Natural killer cell (primary cell): Measurements from ENCODE around the gene LHPP. TPM values are rescaled to one million over a fixed set of nuclear protein-coding genes. Genes with fewer than 3 reads are reported as not detected.
A peak's percentile ranks its signal among the peaks of the same experiment; 100 is the strongest.
"Not testable (repeated sequence)": the region's sequence is repeated elsewhere in the genome, so short reads cannot be mapped to it uniquely, and the experiment has no call there.

Experiments used
- ATAC-seq, 3 donors: fragments of 150-1000 bp in 2 of 3; fragments of 200-7000 bp in 1 of 3; cut with Tn5 transposase; 1 replicate in 1 of 3; 2 replicates in 2 of 3; pipeline ENCODE4 v1.10.0; 2021; ENCODE audit warnings: mild to moderate bottlenecking in 2 of 3, moderate library complexity in 2 of 3
- DNase-seq, 2 donors: peaks; one replicate each; pipeline versions ENCODE4 v3.0.0 to v3.0.0-alpha.2; 2013 to 2021; ENCODE audit warnings: mixed read lengths in 1 of 2
- H3K27ac ChIP-seq: one replicate; pipeline ENCODE4 v1.5.1; 2013; ENCODE audit warnings: mild to moderate bottlenecking, low read length
- H3K27me3 ChIP-seq: one replicate; pipeline ENCODE4 v1.6.1; 2013; ENCODE audit warnings: low read length; ENCODE audit not compliant: control insufficient read depth, insufficient read depth
- H3K36me3 ChIP-seq: one replicate; pipeline ENCODE4 v1.6.1; 2013; ENCODE audit warnings: low read length; ENCODE audit not compliant: control insufficient read depth, insufficient read depth
- H3K4me1 ChIP-seq: one replicate; pipeline ENCODE4 v1.6.1; 2013; ENCODE audit warnings: low read length; ENCODE audit not compliant: control insufficient read depth, insufficient read depth
- H3K4me3 ChIP-seq: one replicate; pipeline ENCODE4 v1.5.1; 2013; ENCODE audit warnings: low read length
- H3K9me3 ChIP-seq: one replicate; pipeline ENCODE4 v1.6.1; 2013; ENCODE audit warnings: low read length; ENCODE audit not compliant: control insufficient read depth, insufficient read depth
- H3K27ac Mint-ChIP-seq, 2 donors: one replicate each; pipeline ENCODE4 v1.8.0; 2022; ENCODE audit warnings: mild to moderate bottlenecking in 2 of 2, mixed read lengths in 2 of 2, moderate library complexity in 1 of 2
- H3K27me3 Mint-ChIP-seq, 2 donors: one replicate each; pipeline ENCODE4 v1.8.0; 2022; ENCODE audit warnings: low read depth in 2 of 2, mixed read lengths in 2 of 2
- H3K36me3 Mint-ChIP-seq: one replicate; pipeline ENCODE4 v1.8.0; 2022; ENCODE audit warnings: mixed read lengths
- H3K4me1 Mint-ChIP-seq, 2 donors: one replicate each; pipeline ENCODE4 v1.8.0; 2022; ENCODE audit warnings: mixed read lengths in 2 of 2
- H3K4me3 Mint-ChIP-seq: one replicate; pipeline ENCODE4 v1.8.0; 2022; ENCODE audit warnings: mild to moderate bottlenecking, moderate library complexity, mixed read lengths
- H3K9me3 Mint-ChIP-seq, 2 donors: one replicate each; pipeline ENCODE4 v1.8.0; 2022; ENCODE audit warnings: mixed read lengths in 2 of 2
- WGBS: methylation state at CpG from one replicate; pipeline ENCODE4 v1.1.7; 2013; ENCODE audit warnings: missing lambda C conversion rate; ENCODE audit not compliant: insufficient coverage; 5-methylcytosine and 5-hydroxymethylcytosine counted together
- intact Hi-C: fragments of 100-400 bp; cut with micrococcal nuclease; formaldehyde crosslinking; loops from one replicate; pipeline ENCODE4 v1.14.2; 2022
- total RNA-seq, 4 donors: library from RNA; stranded (reverse); fragments of 120-200 nt in 1 of 4; gene quantifications; one replicate each; pipeline versions ENCODE4 v1.2.3 to v1.2.4, GENCODE V29; 2013 to 2022
- TF ChIP-seq, protein P1 (sequence below): fragments of 200-600 bp; IDR thresholded peaks from one replicate; pipeline ENCODE4 v1.8.0; 2022; ENCODE audit warnings: antibody characterized with exemption

The LHPP gene
- total RNA-seq, 3 donors from 2014 or later (not counting 1 experiment from before 2014, with no cell fraction given), result 12.3 to 19.3 (median 14.8) TPM

DNA sequence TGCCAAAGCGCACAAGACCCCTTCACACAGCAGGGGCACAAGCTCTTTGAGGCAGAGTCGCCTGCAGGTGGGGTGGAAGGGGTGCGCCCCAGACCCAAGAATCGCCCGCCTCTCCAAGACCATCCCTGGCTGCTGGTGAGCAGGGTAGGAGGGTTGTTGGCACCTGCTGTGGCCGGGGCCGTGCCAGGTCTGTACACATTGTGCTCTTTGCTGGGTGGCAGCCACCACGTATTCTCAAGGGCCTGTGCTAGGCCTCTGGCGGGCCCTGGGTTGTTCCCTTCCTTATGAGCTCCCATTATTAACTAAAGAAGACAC lies 84.4 kb downstream of the LHPP start:
- Mint-ChIP-seq H3K4me3 (no peak overlapping the region), H3K36me3 (no peaks in the 10 kb centered on the region), H3K27ac (no peak overlapping the region), H3K9me3 (no peaks in the 10 kb centered on the region), H3K27me3 (no peaks in the 10 kb centered on the region), H3K4me1 (peaks cover 0 to 10% of the 10 kb centered on the region in 2 donors)
- Histone ChIP-seq H3K9me3 (no peaks in the 10 kb centered on the region), H3K4me1 (peaks cover 20% of the 10 kb centered on the region), H3K4me3 (no peak overlapping the region), H3K27ac (no peak overlapping the region), H3K27me3 (no peaks in the 10 kb centered on the region), H3K36me3 (no peaks in the 10 kb centered on the region)
- intact Hi-C loops, result no loop called here
- no peak for DNase-seq
- ATAC-seq, result no peak
- TF ChIP-seq, protein P1, sequence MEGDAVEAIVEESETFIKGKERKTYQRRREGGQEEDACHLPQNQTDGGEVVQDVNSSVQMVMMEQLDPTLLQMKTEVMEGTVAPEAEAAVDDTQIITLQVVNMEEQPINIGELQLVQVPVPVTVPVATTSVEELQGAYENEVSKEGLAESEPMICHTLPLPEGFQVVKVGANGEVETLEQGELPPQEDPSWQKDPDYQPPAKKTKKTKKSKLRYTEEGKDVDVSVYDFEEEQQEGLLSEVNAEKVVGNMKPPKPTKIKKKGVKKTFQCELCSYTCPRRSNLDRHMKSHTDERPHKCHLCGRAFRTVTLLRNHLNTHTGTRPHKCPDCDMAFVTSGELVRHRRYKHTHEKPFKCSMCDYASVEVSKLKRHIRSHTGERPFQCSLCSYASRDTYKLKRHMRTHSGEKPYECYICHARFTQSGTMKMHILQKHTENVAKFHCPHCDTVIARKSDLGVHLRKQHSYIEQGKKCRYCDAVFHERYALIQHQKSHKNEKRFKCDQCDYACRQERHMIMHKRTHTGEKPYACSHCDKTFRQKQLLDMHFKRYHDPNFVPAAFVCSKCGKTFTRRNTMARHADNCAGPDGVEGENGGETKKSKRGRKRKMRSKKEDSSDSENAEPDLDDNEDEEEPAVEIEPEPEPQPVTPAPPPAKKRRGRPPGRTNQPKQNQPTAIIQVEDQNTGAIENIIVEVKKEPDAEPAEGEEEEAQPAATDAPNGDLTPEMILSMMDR, result no peak
- 79% methylated on average over 7 of the region's 9 CpGs for WGBS

DNA sequence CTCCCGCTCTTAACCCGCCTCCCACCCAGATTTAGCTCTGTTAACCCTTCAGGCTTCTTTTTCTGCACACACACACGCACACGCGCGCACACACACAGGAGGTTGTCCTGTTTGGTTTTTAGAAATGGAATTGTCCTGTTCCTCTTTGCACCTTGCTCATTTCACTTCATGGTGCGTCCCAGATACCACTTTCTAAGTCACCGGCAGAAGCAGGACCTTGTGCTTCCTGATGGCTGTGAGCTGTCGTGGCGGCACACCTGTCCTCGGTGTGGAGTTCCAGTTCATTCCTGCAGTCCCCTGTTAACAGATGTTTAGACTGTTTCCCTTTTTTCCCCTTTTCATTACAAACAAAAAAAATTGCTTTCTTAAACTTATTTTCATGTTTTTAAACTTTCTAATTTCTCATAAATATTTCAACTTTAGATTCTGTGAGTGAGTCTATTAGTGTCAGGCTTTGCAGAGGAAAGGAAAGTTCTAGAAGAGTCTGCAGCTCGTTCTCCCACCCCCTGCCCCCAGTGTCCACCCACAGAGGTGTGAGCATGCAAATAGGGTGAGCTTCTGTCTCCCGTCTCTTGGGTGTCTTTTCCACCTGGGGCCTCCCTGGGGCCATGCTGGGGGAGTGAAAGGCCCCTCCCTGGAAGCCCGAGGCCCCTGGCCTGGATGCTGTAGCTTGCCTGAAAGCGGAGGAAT lies 85.5 kb downstream of the LHPP start:
- H3K27me3 ChIP-seq, result no peaks in the 10 kb centered on the region
- no peak overlapping the region for H3K4me3 ChIP-seq
- WGBS, result 71% methylated on average over 11 of the region's 15 CpGs
- no peak for ATAC-seq
- H3K4me1 ChIP-seq, result peaks cover 20% of the 10 kb centered on the region
- H3K4me1 Mint-ChIP-seq, result peaks cover 0 to 10% of the 10 kb centered on the region in 2 donors
- no peak overlapping the region for H3K27ac Mint-ChIP-seq
- H3K36me3 Mint-ChIP-seq, result no peaks in the 10 kb centered on the region
- H3K9me3 Mint-ChIP-seq, result no peaks in the 10 kb centered on the region
- H3K9me3 ChIP-seq, result no peaks in the 10 kb centered on the region
- H3K36me3 ChIP-seq, result no peaks in the 10 kb centered on the region
- no peak overlapping the region for H3K4me3 Mint-ChIP-seq
- H3K27me3 Mint-ChIP-seq, result no peaks in the 10 kb centered on the region
- no peak overlapping the region for H3K27ac ChIP-seq
- intact Hi-C loops, result no loop called here
- no peak for DNase-seq
- TF ChIP-seq, protein P1, result no peak

DNA sequence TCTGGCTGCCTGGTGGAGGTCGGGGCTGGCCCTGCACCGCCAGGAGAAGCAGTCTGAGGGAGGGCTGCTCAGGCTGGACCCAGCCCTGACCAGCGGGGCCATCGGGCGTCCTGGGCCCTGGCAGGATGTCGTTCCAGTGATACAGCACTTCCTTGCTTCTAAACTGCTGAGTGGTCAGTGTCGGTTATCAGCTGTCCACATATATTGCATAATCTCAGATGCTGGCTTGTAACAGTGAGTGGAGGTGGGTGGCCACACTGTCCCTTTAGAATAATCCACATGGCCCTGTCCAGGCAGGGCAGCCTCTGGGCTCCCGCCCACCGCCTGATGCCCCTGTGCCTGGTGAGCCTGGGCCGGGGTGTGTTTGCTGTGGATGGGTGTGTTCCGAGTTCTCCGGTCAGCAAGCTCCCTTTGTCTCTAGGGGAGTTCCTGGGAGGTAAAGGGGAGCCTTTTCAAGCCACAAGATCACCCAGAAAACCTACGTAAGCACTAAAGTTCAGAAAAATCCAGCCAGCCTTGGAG lies 86.1 kb downstream of the LHPP start:
- DNase-seq (no peak), ATAC-seq (peak in 1 of 3 donors; percentile 56)
- TF ChIP-seq, protein P1, result no peak
- no peaks in the 10 kb centered on the region for H3K9me3 ChIP-seq
- intact Hi-C loops, result no loop called here
- no peaks in the 10 kb centered on the region for H3K9me3 Mint-ChIP-seq
- peaks cover 0 to 10% of the 10 kb centered on the region in 2 donors for H3K4me1 Mint-ChIP-seq
- no peaks in the 10 kb centered on the region for H3K36me3 Mint-ChIP-seq
- 88% methylated on average over 13 of the region's 13 CpGs for WGBS
- peaks cover 20% of the 10 kb centered on the region for H3K4me1 ChIP-seq
- no peaks in the 10 kb centered on the region for H3K36me3 ChIP-seq
- no peaks in the 10 kb centered on the region for H3K27me3 ChIP-seq
- no peak overlapping the region for H3K27ac Mint-ChIP-seq
- no peaks in the 10 kb centered on the region for H3K27me3 Mint-ChIP-seq
- H3K27ac ChIP-seq, result no peak overlapping the region
- H3K4me3 Mint-ChIP-seq, result no peak overlapping the region
- H3K4me3 ChIP-seq, result no peak overlapping the region

DNA sequence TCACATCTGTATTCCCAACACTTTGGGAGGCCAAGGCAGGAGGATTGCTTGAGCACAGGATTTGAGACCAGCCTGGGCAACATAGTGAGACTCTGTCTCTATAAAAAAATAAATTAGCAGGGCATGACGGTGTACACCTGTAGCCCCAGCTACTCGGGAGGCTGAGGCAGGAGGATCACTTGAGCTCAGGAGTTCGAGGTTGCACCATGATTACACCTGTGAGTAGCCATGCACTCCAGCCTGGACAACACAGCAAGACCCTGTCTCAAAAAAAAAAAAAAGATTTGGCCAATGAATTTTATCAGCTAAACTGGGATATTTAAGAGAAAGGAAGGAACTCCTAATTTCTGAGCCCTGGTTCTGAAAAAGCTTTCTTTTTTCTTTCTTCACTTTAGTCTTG lies 87.5 kb downstream of the LHPP start:
- H3K4me3 ChIP-seq, ATAC-seq, H3K4me3 Mint-ChIP-seq, H3K27ac Mint-ChIP-seq, H3K27me3 ChIP-seq, H3K4me1 Mint-ChIP-seq, H3K36me3 Mint-ChIP-seq, intact Hi-C loops, H3K36me3 ChIP-seq, H3K27ac ChIP-seq, H3K9me3 Mint-ChIP-seq, H3K9me3 ChIP-seq, H3K27me3 Mint-ChIP-seq, DNase-seq: not testable (repeated sequence)
- H3K4me1 ChIP-seq, result peaks cover 20% of the 10 kb centered on the region
- WGBS, result 83% methylated on average over 3 of the region's 3 CpGs
